HCT116 (cell line): ENCODE data around the gene SCFD1.

Experiments used
- CEBPB ChIP-seq: IDR thresholded peaks from 2 replicates; pipeline ENCODE4 v1.6.1; 2012; ENCODE audit warnings: low read depth
- EGR1 ChIP-seq: IDR thresholded peaks from 2 replicates; pipeline ENCODE4 v1.6.1; 2012; ENCODE audit warnings: low read depth
- EZH2 ChIP-seq: fragments of 200-600 bp; sonication (generic); IDR thresholded peaks from 2 replicates; pipeline ENCODE4 v1.6.1; 2017; ENCODE audit warnings: antibody characterized with exemption, mixed run types
- FOSL1 ChIP-seq: IDR thresholded peaks from 2 replicates; pipeline ENCODE4 v1.6.1; 2012; ENCODE audit warnings: low read depth
- JUND ChIP-seq: IDR thresholded peaks from 2 replicates; pipeline ENCODE4 v1.6.1; 2012
- POLR2A ChIP-seq: IDR thresholded peaks from 2 replicates; pipeline ENCODE4 v1.7.0; 2011; ENCODE audit warnings: borderline replicate concordance; ENCODE audit not compliant: insufficient read depth, insufficient read length; ENCODE audit errors: extremely low read depth
- POLR2AphosphoS5 ChIP-seq: IDR thresholded peaks from 2 replicates; pipeline ENCODE4 v1.6.1; 2011; ENCODE audit warnings: mild to moderate bottlenecking, low read depth, low read length, moderate library complexity
- SIN3A ChIP-seq: IDR thresholded peaks from 2 replicates; pipeline ENCODE4 v1.6.1; 2012; ENCODE audit warnings: low read depth
- TCF7L2 ChIP-seq: IDR thresholded peaks from 2 replicates; pipeline ENCODE4 v1.7.0; 2011; ENCODE audit warnings: borderline replicate concordance, inconsistent platforms; ENCODE audit not compliant: insufficient read depth, insufficient read length; ENCODE audit errors: extremely low read depth
- YY1 ChIP-seq: IDR thresholded peaks from 2 replicates; pipeline ENCODE4 v1.6.1; 2011; ENCODE audit warnings: low read length, low read depth, moderate library complexity, mild to moderate bottlenecking; ENCODE audit not compliant: insufficient replicate concordance; ENCODE audit errors: extremely low read depth
- ZNF274 ChIP-seq: fragments of 200-500 bp; sonication (Bioruptor generic); IDR thresholded peaks from 2 replicates; pipeline ENCODE4 v1.6.1; 2014; ENCODE audit warnings: mild to moderate bottlenecking, low read depth, low read length, inconsistent platforms
- TF ChIP-seq, protein P1 (sequence below), 3 experiments: fragments of 200-600 bp in 1 of 3; sonication (generic) in 1 of 3; IDR thresholded peaks in 2 of 3; conservative IDR thresholded peaks in 1 of 3; 2 replicates each; pipeline ENCODE4 v1.5.1; 2012 to 2017; ENCODE audit warnings: low read depth in 2 of 3, low read length in 2 of 3, antibody characterized with exemption in 1 of 3, borderline replicate concordance in 1 of 3, control low read depth in 1 of 3, mild to moderate bottlenecking in 1 of 3, mixed read lengths in 1 of 3, mixed run types in 1 of 3, moderate library complexity in 1 of 3; ENCODE audit not compliant: insufficient read depth in 1 of 3
- TF ChIP-seq, protein P2 (sequence below): IDR thresholded peaks from 2 replicates; pipeline ENCODE4 v1.6.1; 2012
- TF ChIP-seq, protein P3 (sequence below): IDR thresholded peaks from 2 replicates; pipeline ENCODE4 v1.6.1; 2012

DNA sequence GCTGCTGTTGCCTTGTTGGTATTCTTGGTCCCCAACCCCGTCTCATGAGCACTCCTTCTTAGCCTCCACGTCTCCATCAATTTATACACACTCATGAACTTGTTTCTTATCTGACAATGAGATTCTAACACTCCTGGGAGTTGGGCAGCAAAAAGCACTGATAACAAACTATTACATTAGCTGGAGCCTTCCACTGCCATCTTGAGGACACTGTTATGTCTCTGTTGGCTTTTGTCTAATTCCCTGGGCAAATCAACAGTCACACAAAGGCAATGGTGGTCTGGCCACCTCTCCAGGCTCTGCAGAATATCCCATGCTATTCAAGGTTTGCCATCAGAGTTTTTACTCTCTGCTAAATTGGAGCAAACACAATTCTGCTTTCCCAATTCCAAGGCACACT is 134.5 kb downstream of the SCFD1 start:
- TF ChIP-seq, protein P1, sequence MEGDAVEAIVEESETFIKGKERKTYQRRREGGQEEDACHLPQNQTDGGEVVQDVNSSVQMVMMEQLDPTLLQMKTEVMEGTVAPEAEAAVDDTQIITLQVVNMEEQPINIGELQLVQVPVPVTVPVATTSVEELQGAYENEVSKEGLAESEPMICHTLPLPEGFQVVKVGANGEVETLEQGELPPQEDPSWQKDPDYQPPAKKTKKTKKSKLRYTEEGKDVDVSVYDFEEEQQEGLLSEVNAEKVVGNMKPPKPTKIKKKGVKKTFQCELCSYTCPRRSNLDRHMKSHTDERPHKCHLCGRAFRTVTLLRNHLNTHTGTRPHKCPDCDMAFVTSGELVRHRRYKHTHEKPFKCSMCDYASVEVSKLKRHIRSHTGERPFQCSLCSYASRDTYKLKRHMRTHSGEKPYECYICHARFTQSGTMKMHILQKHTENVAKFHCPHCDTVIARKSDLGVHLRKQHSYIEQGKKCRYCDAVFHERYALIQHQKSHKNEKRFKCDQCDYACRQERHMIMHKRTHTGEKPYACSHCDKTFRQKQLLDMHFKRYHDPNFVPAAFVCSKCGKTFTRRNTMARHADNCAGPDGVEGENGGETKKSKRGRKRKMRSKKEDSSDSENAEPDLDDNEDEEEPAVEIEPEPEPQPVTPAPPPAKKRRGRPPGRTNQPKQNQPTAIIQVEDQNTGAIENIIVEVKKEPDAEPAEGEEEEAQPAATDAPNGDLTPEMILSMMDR (IDR thresholded peaks at IDR 0.05 in 2 of 3, conservative IDR thresholded peaks at IDR 0.05 in 1 of 3; ENCODE audit: borderline replicate concordance in 1 of 3, insufficient read depth in 1 of 3, low read depth in 2 of 3, low read length in 2 of 3) = no peak
- TF ChIP-seq POLR2AphosphoS5 = no peak
- TF ChIP-seq POLR2A = no peak
- TF ChIP-seq EZH2 = no peak
- no peak for TF ChIP-seq EGR1
- TF ChIP-seq, protein P2, sequence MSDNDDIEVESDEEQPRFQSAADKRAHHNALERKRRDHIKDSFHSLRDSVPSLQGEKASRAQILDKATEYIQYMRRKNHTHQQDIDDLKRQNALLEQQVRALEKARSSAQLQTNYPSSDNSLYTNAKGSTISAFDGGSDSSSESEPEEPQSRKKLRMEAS = no peak
- TF ChIP-seq ZNF274 = no peak
- TF ChIP-seq, protein P3, sequence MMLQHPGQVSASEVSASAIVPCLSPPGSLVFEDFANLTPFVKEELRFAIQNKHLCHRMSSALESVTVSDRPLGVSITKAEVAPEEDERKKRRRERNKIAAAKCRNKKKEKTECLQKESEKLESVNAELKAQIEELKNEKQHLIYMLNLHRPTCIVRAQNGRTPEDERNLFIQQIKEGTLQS = no peak
- no peak for TF ChIP-seq JUND
- TF ChIP-seq SIN3A = no peak
- TF ChIP-seq TCF7L2 = no peak
- no peak for TF ChIP-seq YY1
- TF ChIP-seq CEBPB = no peak
- no peak for TF ChIP-seq FOSL1
